Lung microvascular endothelial cell (primary cell): ENCODE measurements around the gene GRB10. TPM values are rescaled to one million over a fixed set of nuclear protein-coding genes. Genes with fewer than 3 reads are reported as not detected.

Experiments
- DNase-seq, 2 donors: peaks; one replicate each; pipeline versions ENCODE4 v3.0.0 to v3.0.0-alpha.2; 2010; ENCODE audit warnings: low read depth in 2 of 2
- total RNA-seq: library from RNA; depleted of rRNA; stranded (reverse); fragments of >200 nt; gene quantifications from 2 replicates; pipeline ENCODE4 v1.2.1, GENCODE V29; 2014

GRB10 gene
- total RNA-seq, 1 donor from 2014 or later = 59.9 TPM

GRCh38 chr7:50656141-50656895 lies 126.4 kb downstream of the GRB10 start:
- peak; percentile 43 to 57 for DNase-seq

DNA sequence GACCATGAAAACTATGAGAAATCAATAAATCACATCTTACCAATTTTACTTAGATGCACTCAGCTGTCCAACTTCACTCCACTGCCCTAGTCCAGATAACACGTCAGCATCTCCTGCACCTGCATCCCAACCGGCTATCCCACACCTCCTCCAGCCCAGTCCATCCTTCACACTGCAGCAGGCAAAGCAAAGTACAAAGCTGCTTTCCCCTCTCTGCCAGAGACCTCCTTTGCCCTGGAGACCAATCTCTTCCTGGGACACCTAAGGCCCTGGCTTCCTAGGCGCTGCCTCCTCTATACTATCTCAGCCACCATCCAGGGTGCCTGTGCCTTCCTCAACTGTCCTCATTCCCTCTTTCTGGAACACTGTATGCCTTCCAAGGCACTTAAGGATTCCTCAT lies 127.2 kb downstream of the GRB10 start:
- no peak for DNase-seq

GRCh38 chr7:50655020-50655419 lies 127.7 kb downstream of the GRB10 start:
- DNase-seq = no peak

DNA sequence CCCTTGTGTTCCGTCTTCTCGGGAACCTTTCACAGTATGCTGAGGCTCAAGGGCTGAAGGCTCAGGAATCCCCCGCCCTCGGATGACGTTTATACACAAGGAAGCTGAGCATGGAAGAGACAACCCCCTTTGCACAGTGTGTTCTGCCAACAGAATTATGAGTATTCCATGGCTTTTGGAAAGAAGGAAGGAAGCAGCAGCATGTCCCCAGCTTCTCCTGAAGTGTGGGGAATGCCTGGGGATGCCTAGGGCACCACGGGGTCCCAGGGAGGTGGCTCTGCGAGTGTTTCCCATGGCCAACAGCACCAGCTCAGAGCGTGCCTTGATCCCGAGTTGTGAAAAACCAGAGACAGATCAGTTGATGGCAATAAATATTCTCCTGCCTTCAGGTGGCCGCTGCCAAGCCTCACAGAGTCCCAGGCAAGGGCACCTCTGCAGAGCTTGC lies 128.7 kb downstream of the GRB10 start:
- peak; percentile 43 to 51 for DNase-seq

DNA sequence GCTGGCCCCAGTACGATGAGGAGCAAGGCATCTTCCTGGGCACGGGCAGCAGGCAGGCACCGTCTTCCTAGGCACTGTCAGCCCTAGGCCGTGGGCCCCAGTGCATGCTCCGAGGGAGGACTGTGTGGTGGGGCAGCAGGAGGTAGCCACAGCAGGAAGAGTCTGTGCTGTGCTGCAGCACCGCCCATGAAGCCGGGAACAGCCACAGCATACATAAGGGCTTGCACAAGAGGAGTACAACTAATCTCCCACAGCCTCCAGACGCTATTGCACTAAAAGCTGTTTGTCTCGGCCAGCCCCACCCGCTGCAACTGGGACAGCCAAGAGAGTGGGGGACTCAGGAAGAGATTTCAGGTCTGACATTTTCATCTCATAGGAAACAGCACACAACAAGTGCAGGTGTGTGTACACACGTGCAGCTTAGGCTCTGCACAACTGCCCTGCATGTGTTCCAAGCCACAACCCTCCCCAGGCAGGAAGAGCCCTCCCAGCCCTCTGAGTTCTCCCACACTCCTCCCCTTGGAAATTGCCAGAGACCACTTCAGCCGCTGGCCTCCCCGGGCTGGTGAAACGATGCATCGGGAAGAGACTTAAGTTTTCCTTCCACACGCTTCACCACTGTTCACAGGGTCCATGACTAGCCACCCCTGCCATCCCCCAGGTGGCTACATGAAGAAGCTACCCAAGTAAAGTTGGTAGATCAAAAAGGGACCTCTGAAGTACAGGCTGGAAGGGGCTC lies 129.4 kb downstream of the GRB10 start:
- DNase-seq = no peak

DNA sequence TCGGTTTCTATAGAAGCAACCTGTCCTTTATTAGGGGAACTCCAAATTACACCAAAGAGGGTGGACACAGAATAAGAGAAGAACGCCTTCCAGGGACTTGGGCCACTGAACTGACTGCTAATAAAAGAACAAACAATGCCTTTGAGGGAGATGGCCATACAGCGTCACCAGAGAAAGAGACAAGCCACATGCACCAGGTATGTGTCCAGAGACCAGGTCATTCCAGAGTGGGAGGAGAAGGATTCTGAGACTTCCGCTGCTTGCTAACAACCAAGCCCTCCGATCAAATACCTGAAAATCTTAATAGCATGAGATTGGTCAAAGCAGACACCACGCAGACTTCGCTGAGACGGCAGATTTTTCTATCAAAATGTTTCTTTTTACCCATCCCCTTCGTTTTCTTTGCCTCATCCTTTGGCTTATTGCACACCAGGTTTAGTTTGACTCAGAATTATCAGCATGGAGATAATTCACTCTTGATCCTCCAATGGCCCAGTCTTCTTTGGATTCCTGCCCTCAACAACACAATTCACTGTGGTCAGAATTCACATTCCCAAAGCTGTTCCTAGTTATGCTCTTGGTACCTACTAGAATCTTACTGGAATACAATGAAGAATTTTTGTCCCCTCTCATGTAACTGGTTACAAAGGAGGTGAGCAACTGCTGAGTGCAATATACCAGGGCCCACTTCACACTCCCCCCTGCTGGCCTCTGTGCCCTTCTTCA lies 130.1 kb downstream of the GRB10 start:
- DNase-seq = no peak

DNA sequence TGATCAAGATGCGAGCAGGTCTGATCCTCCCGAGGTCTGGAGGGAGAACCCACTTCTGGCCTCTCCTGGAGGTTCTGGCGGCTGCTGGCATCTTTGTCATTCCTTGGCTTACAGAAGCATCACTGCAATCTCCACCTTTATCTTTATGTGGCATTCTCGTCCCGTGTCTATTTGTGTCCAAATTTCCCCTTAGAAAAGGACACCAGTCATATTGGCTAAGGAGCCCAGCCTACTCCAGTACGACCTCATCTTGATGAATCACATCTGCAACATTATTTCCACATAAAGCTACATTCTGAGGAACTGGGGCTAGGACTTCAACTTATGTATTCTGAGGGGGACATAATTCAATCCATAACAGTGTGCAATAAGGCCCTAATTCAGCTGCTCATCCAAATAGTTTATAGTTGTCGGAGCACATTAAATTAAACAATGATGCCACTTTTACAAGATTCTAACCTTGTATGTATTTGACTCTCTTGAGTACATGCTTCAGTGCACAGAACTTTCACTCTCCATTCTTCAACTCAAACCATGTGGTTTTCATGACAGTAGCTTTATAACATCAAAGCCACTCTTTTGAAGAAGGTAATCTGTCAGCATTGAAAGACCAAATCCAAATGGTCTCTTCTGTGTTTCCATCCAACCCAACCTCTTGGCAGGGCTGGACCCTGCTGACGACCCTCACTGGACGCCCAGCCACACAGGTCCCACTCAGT lies 131.3 kb downstream of the GRB10 start:
- DNase-seq = no peak

DNA sequence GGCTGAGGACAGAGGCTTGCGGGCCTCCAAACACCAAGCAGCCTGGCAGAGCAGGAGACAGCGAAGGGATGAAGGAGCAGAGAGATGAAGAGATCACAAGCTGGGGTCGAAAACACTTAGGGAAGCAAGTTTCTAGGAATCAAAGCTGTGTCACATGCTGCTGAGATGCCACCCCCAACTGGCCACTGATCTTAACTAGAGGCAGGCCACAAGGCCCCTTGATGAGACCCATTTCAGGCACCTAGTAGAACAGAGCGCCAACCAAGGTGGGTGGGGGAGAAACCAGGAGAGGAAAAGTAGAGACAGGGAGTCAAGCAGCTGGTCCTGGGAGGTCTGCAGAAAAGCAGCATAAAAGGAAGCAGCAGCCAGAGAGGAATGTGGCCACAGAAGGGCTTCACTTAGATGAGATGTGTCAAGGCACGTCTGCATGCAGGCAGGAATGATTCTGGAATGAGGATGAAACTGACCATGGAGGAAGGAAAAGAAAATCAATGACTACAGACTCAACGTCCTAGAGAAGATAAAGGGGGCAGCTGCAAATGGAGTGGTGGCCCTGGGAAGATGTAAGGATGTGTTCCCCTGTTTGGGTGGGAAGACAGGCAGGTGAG lies 132.5 kb downstream of the GRB10 start:
- DNase-seq = no peak

- no peak for DNase-seq
These were observed 133.3 kb downstream of the GRB10 start for GRCh38 chr7:50649259-50649885.

- DNase-seq = no peak
These were observed 134.0 kb downstream of the GRB10 start for GRCh38 chr7:50648570-50649169.

- no peak for DNase-seq
These were observed 134.6 kb downstream of the GRB10 start for GRCh38 chr7:50648076-50648475.

DNA sequence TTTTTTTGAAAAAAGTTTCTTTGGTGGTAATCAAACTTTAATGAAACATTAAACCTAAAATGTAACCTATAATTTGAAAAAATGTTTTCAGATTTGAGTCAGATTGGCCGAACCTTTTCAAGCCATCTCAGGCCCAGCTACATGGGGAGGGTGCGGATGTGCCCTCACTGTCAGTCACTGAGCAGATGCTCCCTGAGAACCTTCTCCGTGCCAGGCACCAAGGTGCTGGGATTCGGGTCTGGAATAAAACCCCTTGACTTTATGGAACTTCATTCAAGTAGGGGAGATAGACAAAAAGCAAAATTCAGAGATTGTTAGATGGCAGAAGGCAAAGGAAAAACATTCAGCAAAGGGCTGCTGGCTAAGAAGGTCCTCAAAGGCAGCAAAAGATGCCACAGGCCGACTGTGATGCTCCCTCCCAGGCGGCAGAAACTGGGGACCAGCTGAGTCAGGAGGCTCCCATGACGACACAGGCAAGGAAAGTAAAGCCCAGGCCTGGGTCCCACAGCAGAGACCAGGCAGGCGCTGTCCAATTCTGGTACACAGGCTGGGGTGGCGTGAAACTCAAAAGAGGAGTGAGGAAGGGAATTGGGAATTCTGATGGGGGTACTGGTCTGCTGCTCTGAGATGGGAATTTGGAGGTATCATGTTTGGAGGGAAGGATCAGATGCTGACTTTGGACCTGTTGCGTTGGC lies 135.3 kb downstream of the GRB10 start:
- DNase-seq = no peak

- no peak for DNase-seq
These were observed 136.6 kb downstream of the GRB10 start for GRCh38 chr7:50646069-50646468.

- DNase-seq = no peak
These were observed 137.5 kb downstream of the GRB10 start for GRCh38 chr7:50645186-50645585.

GRCh38 chr7:50644586-50644985 lies 138.1 kb downstream of the GRB10 start:
- no peak for DNase-seq

- no peak for DNase-seq
These were observed 138.6 kb downstream of the GRB10 start for GRCh38 chr7:50644114-50644513.

DNA sequence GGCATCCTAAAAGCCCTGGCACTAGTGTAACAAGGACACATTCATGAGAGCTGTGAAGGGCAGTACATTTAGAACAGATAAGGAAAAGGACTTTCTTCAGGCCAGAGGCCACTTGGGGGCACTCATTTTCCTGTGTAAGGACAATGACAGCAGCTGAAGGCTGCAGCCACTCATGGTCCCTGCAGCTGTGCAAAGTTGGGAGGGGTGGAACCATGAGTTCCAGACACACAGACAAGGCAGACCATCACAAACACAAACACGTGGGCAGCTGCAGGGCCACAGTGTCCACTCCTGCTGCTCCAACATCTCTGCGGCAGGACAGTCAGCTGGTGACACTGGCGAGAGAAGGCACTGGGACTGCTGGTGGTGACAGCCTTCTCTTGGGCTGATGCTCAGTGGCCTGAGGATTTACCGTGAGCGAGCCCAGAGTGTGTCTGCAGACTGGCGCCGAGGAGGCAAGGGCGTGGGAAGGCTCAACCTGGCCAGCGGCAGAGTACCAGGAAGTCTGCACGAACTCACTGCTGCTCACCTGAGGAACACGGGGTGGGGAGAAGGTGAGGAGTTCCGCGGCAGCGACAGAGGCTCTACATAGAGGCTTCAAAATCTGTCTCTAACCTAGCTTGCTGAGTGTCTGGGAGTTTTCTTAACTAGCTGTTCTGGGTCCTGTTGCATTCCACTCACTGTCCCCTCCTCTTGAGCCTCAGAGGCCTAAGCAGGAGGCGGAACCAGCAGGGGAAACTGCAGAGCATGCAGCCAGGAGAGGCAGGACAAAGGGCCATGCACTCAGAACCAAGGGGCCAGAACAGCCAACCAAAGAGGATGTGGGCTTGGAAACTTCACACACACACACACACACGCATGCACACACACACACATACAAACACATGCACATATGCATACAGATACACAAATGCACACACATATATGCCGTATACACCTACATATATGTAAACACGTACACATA lies 141.0 kb downstream of the GRB10 start:
- DNase-seq = peak in 1 of 2 donors; percentile 54

GRCh38 chr7:50640779-50641178 lies 141.9 kb downstream of the GRB10 start:
- no peak for DNase-seq

GRCh38 chr7:50640256-50640655 lies 142.4 kb downstream of the GRB10 start:
- no peak for DNase-seq
